Bronchial epithelial cell (primary cell): ENCODE results near the gene MND1. TPM values are rescaled to one million over a fixed set of nuclear protein-coding genes. Genes with fewer than 3 reads are reported as not detected.

ENCODE experiments used
- DNase-seq: peaks from one replicate; pipeline ENCODE4 v3.0.0-alpha.2; 2010; ENCODE audit warnings: low read depth
- FAIRE-seq: peaks from 2 replicates; lab custom pipeline; 2011; peaks lifted over from hg19 to GRCh38; lab: Jason Lieb, UNC
- H3K27me3 ChIP-seq: 2 replicates; pipeline ENCODE4 v1.5.1; 2011; ENCODE audit warnings: low read length; ENCODE audit not compliant: control insufficient read depth, insufficient read depth
- H3K36me3 ChIP-seq: 2 replicates; pipeline ENCODE4 v1.5.1; 2011; ENCODE audit warnings: low read length; ENCODE audit not compliant: control insufficient read depth, insufficient read depth
- H3K4me3 ChIP-seq: 2 replicates; pipeline ENCODE4 v1.5.1; 2011; ENCODE audit warnings: mild to moderate bottlenecking, low read depth, low read length, control low read depth
- CTCF ChIP-seq: IDR thresholded peaks from 2 replicates; pipeline ENCODE4 v1.5.1; 2011; ENCODE audit warnings: mild to moderate bottlenecking, moderate library complexity, low read length, control low read depth, inconsistent platforms; ENCODE audit not compliant: insufficient read depth, severe bottlenecking
- total RNA-seq: library from RNA; depleted of rRNA; stranded (reverse); fragments of >200 nt; gene quantifications from 2 replicates; pipeline ENCODE4 v1.2.1, GENCODE V29; 2014

Gene MND1
- total RNA-seq, 1 donor from 2014 or later, result 1.3 TPM

DNA sequence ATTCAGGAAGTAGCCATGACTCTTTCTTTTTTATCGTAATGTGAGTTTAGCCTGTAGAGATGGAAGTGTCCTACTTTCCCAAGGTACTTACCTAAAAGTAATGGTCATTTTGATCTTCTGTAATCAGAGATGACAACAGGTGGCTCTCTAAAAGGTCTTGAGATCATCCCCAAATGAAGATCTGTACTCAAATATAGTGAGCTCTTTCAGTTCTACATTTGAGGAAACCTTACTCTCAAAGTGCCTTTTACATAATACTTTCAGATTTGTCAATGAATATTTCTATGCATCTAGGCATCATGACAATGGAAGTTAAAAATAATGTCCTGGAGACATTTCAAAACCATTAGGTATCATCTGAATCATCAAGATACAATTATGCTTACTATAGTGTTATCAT is 17.2 kb upstream of the MND1 start:
- Histone ChIP-seq H3K36me3 (no peaks in the 10 kb centered on the region), H3K4me3 (no peak overlapping the region), H3K27me3 (no peaks in the 10 kb centered on the region)
- FAIRE-seq (no peak), DNase-seq (no peak)
- TF ChIP-seq CTCF, result no peak

DNA sequence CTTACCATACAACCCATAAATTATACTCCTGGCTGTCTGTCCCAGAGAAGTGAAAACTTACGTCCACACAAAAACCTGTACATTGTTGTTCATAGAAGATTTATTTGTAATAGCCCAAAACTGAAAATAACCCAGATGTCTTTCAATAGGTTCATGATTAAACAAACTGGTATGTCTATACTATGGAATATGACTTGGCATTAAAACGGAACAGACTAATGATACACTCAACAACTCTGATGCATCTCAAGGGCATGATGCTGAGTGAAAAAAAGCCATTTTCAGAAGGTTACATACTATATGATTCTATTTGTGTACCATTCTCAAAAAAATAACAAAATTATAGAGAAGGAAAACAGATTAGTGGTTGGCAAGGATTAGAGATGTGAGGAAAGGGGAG is 11.6 kb upstream of the MND1 start:
- Histone ChIP-seq H3K27me3 (no peaks in the 10 kb centered on the region), H3K36me3 (no peaks in the 10 kb centered on the region), H3K4me3 (no peak overlapping the region)
- FAIRE-seq (no peak), DNase-seq (peak; percentile 48)
- TF ChIP-seq CTCF, result no peak

GRCh38 chr4:153333874-153334273 is 10.6 kb upstream of the MND1 start:
- FAIRE-seq (no peak), DNase-seq (no peak)
- no peak for TF ChIP-seq CTCF
- Histone ChIP-seq H3K36me3 (no peaks in the 10 kb centered on the region), H3K27me3 (no peaks in the 10 kb centered on the region), H3K4me3 (no peak overlapping the region)

GRCh38 chr4:153335665-153336064 is 8.8 kb upstream of the MND1 start:
- no peak for TF ChIP-seq CTCF
- no peaks in the 10 kb centered on the region for H3K36me3 ChIP-seq
- no peak overlapping the region for H3K4me3 ChIP-seq
- FAIRE-seq (peak; percentile 88), DNase-seq (peak; percentile 84)
- no peaks in the 10 kb centered on the region for H3K27me3 ChIP-seq

GRCh38 chr4:153337686-153338085 is 6.8 kb upstream of the MND1 start:
- FAIRE-seq (no peak), DNase-seq (no peak)
- TF ChIP-seq CTCF, result no peak
- no peak overlapping the region for H3K4me3 ChIP-seq
- no peaks in the 10 kb centered on the region for H3K36me3 ChIP-seq
- no peaks in the 10 kb centered on the region for H3K27me3 ChIP-seq

GRCh38 chr4:153341575-153342090 is 2.9 kb upstream of the MND1 start:
- H3K27me3 ChIP-seq, result no peaks in the 10 kb centered on the region
- FAIRE-seq (no peak), DNase-seq (peak; percentile 71)
- no peak for TF ChIP-seq CTCF
- H3K4me3 ChIP-seq, result no peak overlapping the region
- H3K36me3 ChIP-seq, result no peaks in the 10 kb centered on the region
